Muscle layer of duodenum (tissue), 2 donors: Measurements from ENCODE around the gene SYNE1.

ENCODE experiments used
- H3K27ac ChIP-seq: one replicate; pipeline ENCODE4 v1.7.0; 2013; ENCODE audit warnings: mild to moderate bottlenecking, low read length
- H3K27me3 ChIP-seq: one replicate; pipeline ENCODE4 v1.7.0; 2013; ENCODE audit warnings: low read depth, mild to moderate bottlenecking, control low read depth, low read length
- H3K36me3 ChIP-seq, 2 donors: one replicate each; pipeline ENCODE4 v1.7.0; 2013; ENCODE audit warnings: low read length in 2 of 2, control low read depth in 1 of 2, mild to moderate bottlenecking in 1 of 2; ENCODE audit not compliant: insufficient read depth in 2 of 2, control insufficient read depth in 1 of 2
- H3K4me1 ChIP-seq, 2 donors: one replicate each; pipeline ENCODE4 v1.7.0; 2013; ENCODE audit warnings: low read length in 2 of 2, mild to moderate bottlenecking in 2 of 2, control low read depth in 1 of 2, moderate library complexity in 1 of 2; ENCODE audit not compliant: insufficient read depth in 2 of 2, control insufficient read depth in 1 of 2
- H3K4me3 ChIP-seq, 2 donors: one replicate each; pipeline ENCODE4 v1.7.0; 2013; ENCODE audit warnings: low read length in 2 of 2, low read depth in 1 of 2, mild to moderate bottlenecking in 1 of 2
- H3K9me3 ChIP-seq, 2 donors: one replicate each; pipeline ENCODE4 v1.7.0; 2013; ENCODE audit warnings: low read length in 2 of 2, control low read depth in 1 of 2, mild to moderate bottlenecking in 1 of 2; ENCODE audit not compliant: control insufficient read depth in 1 of 2
- donor health status: healthy.

Gene SYNE1

GRCh38 chr6:152121910-152122309 lies 515.3 kb downstream of the SYNE1 start:
- Histone ChIP-seq H3K4me1 (peaks cover 0 to 3% of the 10 kb centered on the region in 2 donors), H3K27me3 (no peaks in the 10 kb centered on the region), H3K9me3 (no peaks in the 10 kb centered on the region), H3K36me3 (peaks cover 29 to 37% of the 10 kb centered on the region in 2 donors), H3K27ac (no peak overlapping the region), H3K4me3 (no peak overlapping the region)

- H3K9me3 ChIP-seq: no peaks in the 10 kb centered on the region
- H3K27me3 ChIP-seq: no peaks in the 10 kb centered on the region
- H3K27ac ChIP-seq: no peak overlapping the region
- H3K4me1 ChIP-seq: peaks cover 0 to 3% of the 10 kb centered on the region in 2 donors
- H3K4me3 ChIP-seq: no peak overlapping the region
- peaks cover 29 to 37% of the 10 kb centered on the region in 2 donors for H3K36me3 ChIP-seq
Measured at GRCh38 chr6:152119831-152120230, 517.3 kb downstream of the SYNE1 start.

- no peaks in the 10 kb centered on the region for H3K9me3 ChIP-seq
- no peak overlapping the region for H3K27ac ChIP-seq
- peaks cover 0 to 3% of the 10 kb centered on the region in 2 donors for H3K4me1 ChIP-seq
- H3K4me3 ChIP-seq: no peak overlapping the region
- peaks cover 29 to 33% of the 10 kb centered on the region in 2 donors for H3K36me3 ChIP-seq
- no peaks in the 10 kb centered on the region for H3K27me3 ChIP-seq
Measured at GRCh38 chr6:152118678-152119077, 518.5 kb downstream of the SYNE1 start.

- Histone ChIP-seq H3K36me3 (peaks cover 29 to 32% of the 10 kb centered on the region in 2 donors), H3K4me3 (no peak overlapping the region), H3K4me1 (peaks cover 0 to 3% of the 10 kb centered on the region in 2 donors), H3K27ac (no peak overlapping the region), H3K9me3 (no peaks in the 10 kb centered on the region), H3K27me3 (no peaks in the 10 kb centered on the region)
Measured at GRCh38 chr6:152118224-152118623, 518.9 kb downstream of the SYNE1 start.

- Histone ChIP-seq H3K27me3 (no peaks in the 10 kb centered on the region), H3K4me3 (no peak overlapping the region), H3K9me3 (no peaks in the 10 kb centered on the region), H3K27ac (no peak overlapping the region), H3K36me3 (peaks cover 25 to 30% of the 10 kb centered on the region in 2 donors), H3K4me1 (peaks cover 0 to 3% of the 10 kb centered on the region in 2 donors)
Measured at GRCh38 chr6:152117156-152118133, 519.7 kb downstream of the SYNE1 start.

GRCh38 chr6:152112491-152113261 lies 524.5 kb downstream of the SYNE1 start:
- H3K4me3 ChIP-seq: no peak overlapping the region
- H3K27me3 ChIP-seq: no peaks in the 10 kb centered on the region
- peak overlapping the region; percentile 34 for H3K27ac ChIP-seq

GRCh38 chr6:152110886-152111820 lies 526.0 kb downstream of the SYNE1 start:
- H3K27me3 ChIP-seq: no peaks in the 10 kb centered on the region
- no peaks in the 10 kb centered on the region for H3K9me3 ChIP-seq
- no peaks in the 10 kb centered on the region for H3K36me3 ChIP-seq
- H3K27ac ChIP-seq: peak overlapping the region; percentile 14
- H3K4me3 ChIP-seq: no peak overlapping the region
- H3K4me1 ChIP-seq: peaks cover 0 to 6% of the 10 kb centered on the region in 2 donors

More at GRCh38 chr6:152112491-152113261, 524.5 kb downstream of the SYNE1 start:
- peaks cover 0 to 9% of the 10 kb centered on the region in 2 donors for H3K4me1 ChIP-seq
- no peaks in the 10 kb centered on the region for H3K36me3 ChIP-seq
- no peaks in the 10 kb centered on the region for H3K9me3 ChIP-seq

GRCh38 chr6:152107973-152108372 lies 529.2 kb downstream of the SYNE1 start:
- Histone ChIP-seq H3K4me1 (peaks cover 0 to 6% of the 10 kb centered on the region in 2 donors), H3K36me3 (no peaks in the 10 kb centered on the region), H3K27ac (no peak overlapping the region), H3K27me3 (no peaks in the 10 kb centered on the region), H3K4me3 (no peak overlapping the region), H3K9me3 (no peaks in the 10 kb centered on the region)

- Histone ChIP-seq H3K4me1 (no peaks in the 10 kb centered on the region), H3K36me3 (no peaks in the 10 kb centered on the region), H3K9me3 (no peaks in the 10 kb centered on the region), H3K27ac (no peak overlapping the region), H3K4me3 (no peak overlapping the region), H3K27me3 (no peaks in the 10 kb centered on the region)
Measured at GRCh38 chr6:152100183-152100618, 537.0 kb downstream of the SYNE1 start.

GRCh38 chr6:152099446-152100182 lies 537.5 kb downstream of the SYNE1 start:
- no peaks in the 10 kb centered on the region for H3K4me1 ChIP-seq
- H3K36me3 ChIP-seq: no peaks in the 10 kb centered on the region
- H3K4me3 ChIP-seq: no peak overlapping the region
- no peaks in the 10 kb centered on the region for H3K27me3 ChIP-seq
- H3K9me3 ChIP-seq: no peaks in the 10 kb centered on the region
- no peak overlapping the region for H3K27ac ChIP-seq
